Stimulated activated CD8-positive, alpha-beta memory T cell treated with anti-CD3 and anti-CD28 coated beads, Interleukin-15, amount 100 ng/mL, for 24 hours (primary cell): ENCODE results near the gene GTSE1.

ENCODE experiments used
- DNase-seq: peaks from one replicate; pipeline ENCODE4 v3.0.0-alpha.2; 2020; ENCODE audit warnings: low read depth

Gene GTSE1

GRCh38 chr22:46327691-46328465 is 31.2 kb downstream of the GTSE1 start:
- no peak for DNase-seq

GRCh38 chr22:46328797-46329196 is 32.1 kb downstream of the GTSE1 start:
- DNase-seq, result no peak

GRCh38 chr22:46329616-46330015 is 32.9 kb downstream of the GTSE1 start:
- DNase-seq, result no peak

- DNase-seq, result no peak
These were observed 33.8 kb downstream of the GTSE1 start for GRCh38 chr22:46330426-46330825.

GRCh38 chr22:46331496-46331895 is 34.8 kb downstream of the GTSE1 start:
- DNase-seq, result no peak

- DNase-seq, result peak; percentile 60
These were observed 38.8 kb downstream of the GTSE1 start, which contains the start of gene TRMU for GRCh38 chr22:46335201-46336118. Gene TRMU (plus strand): TSS chr22:46335714. CDS start chr22:46335765, 51 bp downstream.

- no peak for DNase-seq
These were observed 39.7 kb downstream of the GTSE1 start for GRCh38 chr22:46336119-46337078.

- no peak for DNase-seq
These were observed 41.2 kb downstream of the GTSE1 start for GRCh38 chr22:46337870-46338269.

- no peak for DNase-seq
These were observed 42.0 kb downstream of the GTSE1 start for GRCh38 chr22:46338636-46339035.

- no peak for DNase-seq
These were observed 43.3 kb downstream of the GTSE1 start for GRCh38 chr22:46339956-46340355.

- no peak for DNase-seq
These were observed 44.0 kb downstream of the GTSE1 start for GRCh38 chr22:46340676-46341075.

GRCh38 chr22:46346680-46347405 is 50.2 kb downstream of the GTSE1 start:
- DNase-seq, result no peak

GRCh38 chr22:46347646-46348045 is 51.0 kb downstream of the GTSE1 start:
- no peak for DNase-seq

GRCh38 chr22:46348099-46348695 is 51.5 kb downstream of the GTSE1 start:
- no peak for DNase-seq

- no peak for DNase-seq
These were observed 52.6 kb downstream of the GTSE1 start for GRCh38 chr22:46349238-46349637.

GRCh38 chr22:46349681-46350080 is 53.0 kb downstream of the GTSE1 start:
- DNase-seq, result no peak

- no peak for DNase-seq
These were observed 53.5 kb downstream of the GTSE1 start for GRCh38 chr22:46350121-46350520.

- DNase-seq, result no peak
These were observed 54.0 kb downstream of the GTSE1 start for GRCh38 chr22:46350646-46351045.

GRCh38 chr22:46351131-46351735 is 54.6 kb downstream of the GTSE1 start:
- no peak for DNase-seq

- DNase-seq, result no peak
These were observed 55.1 kb downstream of the GTSE1 start for GRCh38 chr22:46351767-46352166.
